GM12878 (cell line): ENCODE measurements around the gene PROB1. TPM values are rescaled to one million over a fixed set of nuclear protein-coding genes. Genes with fewer than 3 reads are reported as not detected.

Source experiments
- ATF2 ChIP-seq: IDR thresholded peaks from 2 replicates; pipeline ENCODE4 v1.6.1; 2012; ENCODE audit warnings: low read length, inconsistent platforms
- BACH1 ChIP-seq: fragments of 450-650 bp; IDR thresholded peaks from 2 replicates; pipeline ENCODE4 v1.6.1; 2017; ENCODE audit warnings: mild to moderate bottlenecking, borderline replicate concordance
- CBX5 ChIP-seq: sonication (generic); IDR thresholded peaks from 2 replicates; pipeline ENCODE4 v1.6.1; 2016; ENCODE audit warnings: low read depth, moderate library complexity, mild to moderate bottlenecking, inconsistent platforms
- E2F4 ChIP-seq: IDR thresholded peaks from 2 replicates; pipeline ENCODE4 v1.6.1; 2012; ENCODE audit warnings: low read depth, low read length, improper control_type of control experiment
- EGR1 ChIP-seq, 2 experiments: IDR thresholded peaks; 1 replicate in 1 of 2; 2 replicates in 1 of 2; pipeline ENCODE4 v1.6.1; 2011 to 2012; ENCODE audit warnings: low read depth in 2 of 2, low read length in 2 of 2, borderline replicate concordance in 1 of 2, mild to moderate bottlenecking in 1 of 2, moderate library complexity in 1 of 2
- ELK1 ChIP-seq: IDR thresholded peaks from 2 replicates; pipeline ENCODE4 v1.6.1; 2012; ENCODE audit warnings: low read depth, low read length, improper control_type of control experiment
- KLF5 ChIP-seq: fragments of 450-650 bp; IDR thresholded peaks from 2 replicates; pipeline ENCODE4 v1.6.1; 2014; ENCODE audit warnings: mild to moderate bottlenecking; ENCODE audit not compliant: partially characterized antibody
- MYC ChIP-seq: IDR thresholded peaks from 2 replicates; pipeline ENCODE4 v1.6.1; 2011; ENCODE audit warnings: mild to moderate bottlenecking, low read length, moderate library complexity, inconsistent platforms; ENCODE audit not compliant: insufficient read depth, insufficient replicate concordance, insufficient read length, severe bottlenecking
- NR2C1 ChIP-seq: fragments of 450-650 bp; IDR thresholded peaks from 2 replicates; pipeline ENCODE4 v1.6.1; 2017; ENCODE audit warnings: antibody characterized with exemption, mild to moderate bottlenecking, moderate library complexity
- RELA ChIP-seq: fragments of 450-650 bp; IDR thresholded peaks from 2 replicates; pipeline ENCODE4 v1.8.0; 2014; ENCODE audit warnings: borderline replicate concordance; ENCODE audit not compliant: partially characterized antibody
- SKIL ChIP-seq: fragments of 450-650 bp; IDR thresholded peaks from 2 replicates; pipeline ENCODE4 v1.6.1; 2017; ENCODE audit warnings: mild to moderate bottlenecking, low read depth, inconsistent platforms; ENCODE audit not compliant: poor library complexity, severe bottlenecking
- SRF ChIP-seq, 2 experiments: IDR thresholded peaks; 2 replicates each; pipeline ENCODE4 v1.6.1; 2011; ENCODE audit warnings: low read depth in 2 of 2, low read length in 2 of 2, mild to moderate bottlenecking in 1 of 2, moderate library complexity in 1 of 2
- TCF12 ChIP-seq: IDR thresholded peaks from 2 replicates; pipeline ENCODE4 v1.6.1; 2011; ENCODE audit warnings: low read depth, mild to moderate bottlenecking, low read length
- WRNIP1 ChIP-seq: IDR thresholded peaks from 2 replicates; pipeline ENCODE4 v1.6.1; 2011; ENCODE audit warnings: low read depth, low read length, improper control_type of control experiment, borderline replicate concordance
- ZBTB40 ChIP-seq: fragments of 450-650 bp; IDR thresholded peaks from 2 replicates; pipeline ENCODE4 v1.6.1; 2016; ENCODE audit warnings: mild to moderate bottlenecking, moderate library complexity, borderline replicate concordance
- ZNF24 ChIP-seq: fragments of 450-650 bp; IDR thresholded peaks from 2 replicates; pipeline ENCODE4 v1.6.1; 2017; ENCODE audit warnings: antibody characterized with exemption, mild to moderate bottlenecking
- ZNF622 ChIP-seq: fragments of 450-650 bp; IDR thresholded peaks from 2 replicates; pipeline ENCODE4 v1.6.1; 2017; ENCODE audit warnings: mild to moderate bottlenecking, inconsistent platforms
- polyA plus RNA-seq, 11 experiments: library from polyadenylated mRNA; depleted of rRNA in 4 of 11; unstranded in 6 of 11; stranded (reverse) in 5 of 11; fragments of >200 nt; fragmentation: Nextera tagmentation in 4 of 11; fragmentation: Illumina TruSeq in 1 of 11; extraction: Ambion mirVana in 4 of 11; extraction: Trizol in 1 of 11; gene quantifications; 1 replicate in 1 of 11; 2 replicates in 10 of 11; pipeline versions ENCODE4 v1.2.1 to v1.2.3, GENCODE V29; 2011 to 2016; ENCODE audit warnings: inconsistent platforms in 2 of 11, missing spikeins in 2 of 11, low read depth in 1 of 11
- total RNA-seq, 4 experiments: library from RNA; depleted of rRNA in 3 of 4; stranded (reverse); fragments of >200 nt in 3 of 4; fragmentation: Illumina TruSeq in 1 of 4; extraction: Trizol in 1 of 4; gene quantifications; 2 replicates each; pipeline versions ENCODE4 v1.2.1 to v1.2.3, GENCODE V29; 2013 to 2021

The PROB1 gene
- total and polyA plus RNA-seq, 10 of the 15 experiments (the other 5 are each of a cell fraction or from before 2014, with no cell fraction given), result 0.14 to 8.1 (median 2.9) TPM

- TF ChIP-seq E2F4 (no peak), TCF12 (peak; percentile 91), BACH1 (no peak), NR2C1 (no peak), ELK1 (no peak), ZNF24 (no peak), SKIL (no peak), ZBTB40 (no peak), RELA (no peak), MYC (no peak), CBX5 (no peak), KLF5 (no peak), WRNIP1 (no peak), ZNF622 (no peak), ATF2 (no peak), EGR1 (IDR thresholded peaks at IDR 0.05; ENCODE audit: borderline replicate concordance in 1 of 2, low read depth in 2 of 2, low read length in 2 of 2) (no peak), SRF (IDR thresholded peaks at IDR 0.05; ENCODE audit: low read depth in 2 of 2, low read length in 2 of 2) (no peak)
These were observed 1.1 kb upstream of the PROB1 start (continued) for GRCh38 chr5:139395844-139396640.
